GM19455 (cell line): ENCODE results near the gene PLB1.
"Not testable (repeated sequence)": the region's sequence is repeated elsewhere in the genome, so short reads cannot be mapped to it uniquely, and the experiment has no call there.

ENCODE experiments used
- ATAC-seq: cut with Tn5 transposase; IDR thresholded peaks from one replicate; pipeline ENCODE4 v1.9.1; 2021; ENCODE audit not compliant: unreplicated experiment

PLB1 gene

DNA sequence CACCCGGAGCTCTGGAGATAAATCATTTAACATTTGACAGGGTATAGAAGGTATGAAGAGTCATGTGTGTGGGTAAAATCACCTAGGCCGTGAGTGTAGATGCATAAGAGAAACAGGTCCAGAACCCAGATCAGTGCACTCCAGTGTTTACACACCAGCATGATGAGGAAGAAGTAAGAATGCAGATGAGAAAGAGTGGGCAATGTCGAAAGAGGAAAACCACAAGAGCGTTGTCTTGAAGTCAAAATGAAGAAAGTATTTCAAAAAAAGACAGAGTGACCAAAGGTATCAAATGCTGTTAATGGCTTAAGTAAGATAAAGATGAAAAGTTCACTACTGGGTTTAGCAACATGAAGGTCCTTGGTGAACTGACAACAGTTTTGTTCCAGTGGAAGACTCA is 32.0 kb upstream of the PLB1 start:
- ATAC-seq: no peak

DNA sequence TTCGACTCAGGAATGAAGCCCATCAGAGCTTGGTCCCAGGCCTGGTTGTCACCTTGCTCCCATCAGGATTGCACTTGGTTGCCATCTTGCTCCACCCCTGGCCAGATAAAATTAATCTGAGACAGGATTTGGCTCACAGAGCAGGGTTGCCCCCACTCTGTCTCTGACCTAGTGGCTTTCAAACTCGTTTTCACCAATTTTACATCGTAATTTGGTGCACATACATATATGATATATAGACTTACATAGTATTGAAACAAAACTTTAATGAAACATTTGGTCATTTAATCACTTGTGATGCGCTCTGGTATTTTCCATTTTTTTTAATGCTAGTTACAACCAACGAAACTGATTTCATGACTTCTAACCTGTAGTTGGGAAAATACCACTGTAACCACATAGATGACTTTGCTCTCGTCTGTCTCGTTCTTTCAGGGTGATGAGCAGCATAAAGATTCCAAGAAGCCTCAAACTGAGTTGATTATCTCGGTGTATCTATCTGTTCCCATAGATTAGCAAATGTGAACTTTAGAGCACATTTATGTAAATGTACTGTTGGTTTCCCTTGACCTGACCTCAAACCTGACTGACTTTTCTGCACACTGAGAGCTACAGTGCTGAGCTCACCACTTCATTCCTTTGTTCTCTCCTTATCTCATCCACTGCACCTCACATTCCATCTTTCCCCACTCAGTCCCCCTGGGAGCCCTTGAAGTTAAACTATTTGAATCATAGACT is 30.5 kb upstream of the PLB1 start:
- ATAC-seq: no peak

DNA sequence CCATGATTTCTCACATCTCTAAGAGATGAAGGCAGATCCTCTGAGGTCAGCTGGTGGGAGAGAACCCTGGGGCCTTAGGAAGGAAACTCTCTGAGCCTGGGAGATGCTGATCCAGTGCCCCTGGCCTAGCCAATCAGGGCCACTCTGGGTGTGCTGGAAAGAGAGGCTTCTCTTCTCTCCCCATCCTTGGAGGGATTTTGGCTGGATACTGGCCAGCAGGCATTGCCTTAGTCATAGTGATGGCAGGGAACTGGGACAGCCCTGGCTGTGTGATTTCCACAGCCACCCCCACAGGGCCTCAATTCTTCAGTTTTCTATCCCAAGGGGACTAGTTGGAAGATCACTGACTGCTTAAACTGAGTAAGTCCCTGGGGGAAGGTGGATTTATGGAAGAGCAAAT is 26.6 kb upstream of the PLB1 start:
- no peak for ATAC-seq

DNA sequence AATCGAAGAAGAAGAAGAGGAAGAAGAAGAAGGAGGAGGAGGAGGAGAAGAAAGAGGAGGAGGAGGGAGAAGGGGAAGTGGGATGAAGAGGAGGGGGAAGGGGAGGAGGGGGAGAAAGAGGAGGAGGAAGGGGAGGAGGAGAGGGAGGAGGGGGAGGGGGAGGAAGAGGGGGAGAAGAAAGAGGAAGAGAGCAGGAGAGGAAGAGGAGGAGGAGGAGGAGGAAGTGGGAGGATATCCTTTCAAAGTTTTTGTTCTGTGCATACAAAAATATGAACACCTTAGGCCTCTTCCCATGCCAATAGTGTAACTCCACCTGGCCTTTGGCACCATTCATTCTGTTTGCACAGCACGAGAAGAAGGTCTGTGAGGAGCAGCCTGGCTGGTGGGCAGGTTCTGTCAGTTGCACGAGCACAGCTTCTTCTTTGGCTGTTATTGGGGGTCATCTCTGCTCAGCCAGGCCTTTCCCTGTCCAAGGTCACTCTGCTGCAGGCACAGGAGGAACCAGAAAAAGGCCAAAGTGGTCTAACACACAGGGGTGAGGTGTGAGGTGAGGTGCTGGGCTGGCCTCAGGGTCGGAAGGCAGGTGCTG is 25.8 kb upstream of the PLB1 start:
- no peak for ATAC-seq

DNA sequence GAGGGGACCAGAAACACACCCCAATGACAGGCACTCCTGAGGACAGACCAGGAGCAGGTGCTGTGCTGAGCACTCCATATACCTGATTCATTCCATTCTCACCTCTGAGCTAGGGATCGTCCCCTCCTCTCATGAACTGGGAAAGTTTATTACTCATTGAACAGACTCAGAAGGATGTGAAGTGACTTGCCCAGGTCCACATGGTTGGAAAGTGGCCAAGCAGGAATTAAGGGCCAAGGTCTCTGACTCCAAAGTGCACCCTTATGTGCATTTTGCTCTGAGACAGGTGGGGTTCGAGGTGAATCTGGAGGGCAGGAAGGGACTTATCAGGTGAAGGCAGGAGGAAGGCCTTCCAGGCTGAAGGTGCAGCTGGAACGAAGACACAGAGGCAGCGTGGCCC is 25.1 kb upstream of the PLB1 start:
- no peak for ATAC-seq

DNA sequence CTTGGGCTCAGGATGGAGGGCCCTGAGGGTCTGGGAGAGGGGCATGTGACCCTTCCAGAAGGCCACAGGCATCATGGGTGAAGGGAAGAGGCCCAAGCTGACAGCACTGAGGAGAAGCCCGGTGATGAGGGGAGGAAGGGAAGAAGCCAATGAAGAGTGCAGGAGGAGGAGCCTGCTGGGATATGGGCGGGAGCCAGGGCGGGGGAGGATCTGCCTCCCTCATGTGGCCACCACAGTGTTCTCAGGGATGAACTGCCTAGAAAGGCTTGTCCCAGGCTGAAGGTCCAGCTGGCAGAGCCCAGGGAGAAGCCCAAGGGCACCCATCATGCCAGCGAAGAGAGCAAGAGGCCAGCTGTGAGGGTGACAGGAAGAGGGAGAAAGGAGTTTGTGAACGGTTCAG is 24.6 kb upstream of the PLB1 start:
- no peak for ATAC-seq

DNA sequence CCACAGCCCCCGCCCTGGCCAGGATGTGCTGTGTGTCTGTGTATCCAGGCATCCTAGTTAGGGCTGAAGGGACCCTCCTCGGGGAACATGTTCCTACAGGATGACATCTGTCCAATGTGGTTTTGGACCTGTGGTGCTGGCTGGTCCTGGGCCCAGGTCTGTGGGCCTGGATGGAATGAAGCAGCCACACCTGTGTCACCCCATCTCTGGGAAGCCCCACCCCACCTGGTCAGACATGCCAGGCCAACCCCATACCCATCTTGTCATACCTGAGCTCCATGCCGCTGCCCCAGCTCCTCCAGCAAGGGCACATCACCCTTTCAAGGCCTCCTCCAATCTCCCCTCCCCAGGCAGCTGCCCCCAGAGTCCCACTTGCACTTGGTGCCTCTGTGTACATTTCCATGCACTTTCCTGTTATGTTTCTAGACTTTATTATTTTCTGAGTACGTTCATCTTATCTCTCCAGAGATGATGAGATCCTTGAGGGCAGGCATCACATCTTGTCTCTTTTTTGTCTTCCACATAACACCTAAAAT is 24.1 kb upstream of the PLB1 start:
- no peak for ATAC-seq

DNA sequence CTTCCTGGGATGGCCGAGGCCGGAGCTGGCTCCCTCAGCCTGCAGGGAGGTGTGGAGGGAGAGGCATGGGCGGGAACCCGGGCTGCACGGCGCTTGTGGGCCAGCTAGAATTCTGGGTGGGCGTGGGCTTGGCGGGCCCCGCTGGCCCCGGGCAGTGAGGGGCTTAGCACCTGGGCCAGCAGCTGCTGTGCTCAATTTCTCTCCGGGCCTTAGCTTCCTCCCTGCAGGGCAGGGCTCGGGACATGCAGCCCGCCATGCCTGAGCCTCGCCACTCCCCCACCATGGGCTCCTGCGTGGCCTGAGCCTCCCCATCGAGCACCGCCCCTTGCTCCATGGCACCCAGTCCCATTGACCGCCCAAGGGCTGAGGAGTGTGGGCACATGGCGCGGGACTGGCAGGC is 23.2 kb upstream of the PLB1 start:
- not testable (repeated sequence) for ATAC-seq

DNA sequence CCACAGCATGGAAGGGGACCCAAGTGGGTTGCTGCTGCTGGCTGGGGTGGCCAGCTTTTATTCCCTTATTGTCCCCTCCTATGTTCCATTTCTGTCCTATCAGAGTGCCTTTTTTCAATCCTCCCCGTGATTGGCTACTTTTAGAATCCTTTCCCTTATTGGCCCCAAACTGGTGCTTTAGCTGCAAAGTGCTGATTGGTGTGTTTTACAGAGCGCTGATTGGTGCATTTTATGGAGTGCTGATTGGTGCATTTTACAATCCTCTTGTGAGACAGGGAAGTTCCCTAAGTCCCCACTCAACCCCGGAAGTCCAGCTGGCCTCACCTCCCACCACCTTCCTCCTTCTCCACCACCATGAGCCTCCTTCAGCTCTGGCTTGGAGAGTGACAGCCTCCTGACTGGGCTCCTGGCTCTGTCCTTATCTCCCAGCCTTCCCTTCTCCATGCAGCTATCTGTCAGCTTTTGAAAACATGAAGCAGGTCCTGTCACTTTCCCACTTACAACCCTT is 20.7 kb upstream of the PLB1 start:
- no peak for ATAC-seq

DNA sequence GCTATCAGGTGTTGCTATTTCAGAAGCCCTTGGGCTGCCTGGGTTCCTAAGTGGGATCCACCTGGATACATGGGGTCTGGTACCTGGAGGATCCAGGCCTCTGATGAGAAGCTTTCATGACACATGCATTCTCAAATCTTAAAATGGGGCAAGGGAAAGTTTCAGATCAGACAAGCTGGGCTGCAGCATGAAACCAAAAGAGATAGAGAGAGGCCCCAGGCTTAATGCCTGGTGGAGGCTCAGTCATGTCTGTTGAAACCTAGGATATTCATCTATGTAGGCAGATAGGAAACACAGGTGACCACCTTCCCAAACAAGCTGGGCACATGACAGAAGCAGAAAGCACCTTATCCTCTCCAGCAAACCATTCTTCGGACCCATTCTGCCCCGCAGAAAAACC is 18.8 kb upstream of the PLB1 start:
- no peak for ATAC-seq

DNA sequence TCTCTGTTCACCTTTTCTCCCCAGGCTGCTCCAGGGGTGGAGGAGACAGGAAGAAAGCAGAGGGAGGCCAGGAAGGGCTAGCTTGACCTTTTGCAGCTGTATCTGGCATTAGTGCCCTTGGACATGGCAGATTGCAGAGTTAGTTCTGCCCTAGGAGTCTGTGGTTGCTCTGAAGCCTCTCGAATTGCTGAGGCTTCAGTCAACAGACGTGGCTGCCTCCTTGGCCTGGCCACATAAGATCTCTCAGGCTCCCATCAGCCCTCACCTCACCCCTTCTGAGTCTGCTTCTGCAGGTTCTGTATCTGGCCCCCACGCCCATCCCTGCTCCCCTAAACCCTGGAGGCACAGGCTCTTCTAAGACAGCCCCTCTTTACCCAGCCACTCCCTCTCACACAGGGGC is 18.2 kb upstream of the PLB1 start:
- no peak for ATAC-seq

DNA sequence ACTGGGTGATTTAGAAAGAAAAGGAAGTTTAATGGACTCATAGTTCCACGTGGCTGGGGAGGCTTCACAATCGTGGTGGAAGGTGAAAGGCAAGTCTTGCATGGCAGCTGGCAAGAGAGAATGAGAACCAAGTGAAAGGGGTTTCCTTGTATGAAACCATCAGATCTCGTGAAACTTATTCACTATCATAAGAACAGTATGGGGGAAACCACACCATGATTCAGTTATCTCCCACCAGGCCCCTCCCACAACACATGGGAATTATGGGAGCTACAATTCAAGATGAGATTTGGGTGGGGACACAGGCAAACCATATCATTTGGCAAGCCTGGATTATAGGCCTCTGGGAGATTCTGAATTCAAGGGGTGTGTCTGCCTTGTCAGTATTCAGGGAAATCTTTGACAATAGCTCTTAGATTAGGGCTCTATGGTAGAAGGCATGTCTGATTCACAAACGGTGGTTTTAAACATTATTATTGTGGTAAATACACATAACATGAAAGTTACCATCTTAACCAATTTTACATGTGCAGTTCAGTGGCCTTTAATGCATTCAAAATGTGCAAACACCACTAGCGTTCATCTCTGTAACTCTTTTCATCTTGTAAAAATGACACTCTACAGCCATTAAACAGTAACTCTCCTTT is 15.3 kb upstream of the PLB1 start:
- ATAC-seq: no peak

DNA sequence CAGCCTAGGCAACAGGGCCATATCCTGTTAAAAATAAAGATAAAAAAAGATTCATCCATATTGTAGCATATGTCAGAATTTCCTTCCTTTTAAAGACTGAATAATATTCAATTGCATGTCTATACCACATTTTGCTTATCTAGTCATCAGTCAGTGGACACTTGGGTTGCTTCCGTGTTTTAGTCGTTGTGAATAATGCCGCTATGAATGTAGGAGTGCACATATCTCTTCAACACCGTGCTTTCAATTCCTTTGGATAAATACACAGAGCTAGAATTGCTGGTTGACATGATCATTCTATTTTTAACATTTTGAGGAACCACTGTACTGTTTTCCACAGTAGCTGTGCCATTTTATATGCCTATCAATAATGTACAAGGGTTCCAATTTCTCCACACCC is 14.0 kb upstream of the PLB1 start:
- no peak for ATAC-seq

DNA sequence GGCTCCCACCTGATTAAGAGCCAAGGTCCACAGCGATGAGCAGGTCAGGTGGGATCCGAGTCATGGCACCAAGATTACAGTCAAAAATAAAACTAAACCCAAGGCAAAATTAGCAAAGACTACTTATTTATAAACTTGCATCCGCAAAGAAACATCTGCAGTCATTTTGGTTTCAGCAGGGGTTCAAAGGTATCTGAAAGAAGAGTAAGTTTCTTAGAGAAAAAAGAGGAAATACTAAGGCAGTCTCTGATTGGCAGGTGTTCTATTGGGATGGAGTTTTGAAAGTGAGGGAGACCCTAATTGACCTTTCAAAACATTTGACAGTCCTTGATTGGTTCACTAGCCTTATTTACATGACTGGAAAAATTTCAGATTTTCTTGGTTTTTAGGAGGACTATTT is 11.0 kb upstream of the PLB1 start:
- no peak for ATAC-seq

DNA sequence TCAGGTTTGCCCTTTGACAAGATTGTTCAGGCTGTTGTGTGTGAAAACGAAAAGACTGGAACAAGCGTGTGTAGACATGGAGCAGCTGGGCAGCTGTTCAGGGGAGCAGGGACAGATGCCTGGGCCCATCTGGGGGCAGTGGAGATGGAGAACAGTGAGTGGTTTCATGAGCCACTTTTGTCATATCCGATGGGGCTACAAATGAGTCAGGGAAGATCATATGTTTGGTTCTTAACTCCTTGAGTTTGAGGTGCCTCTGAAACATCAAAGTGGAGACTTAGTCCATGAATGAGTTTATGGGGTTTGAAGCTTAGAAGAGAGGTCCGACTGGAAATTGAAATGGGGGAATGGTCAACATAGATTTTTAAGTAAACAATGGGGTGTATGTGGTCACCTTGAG is 9.3 kb upstream of the PLB1 start:
- no peak for ATAC-seq

DNA sequence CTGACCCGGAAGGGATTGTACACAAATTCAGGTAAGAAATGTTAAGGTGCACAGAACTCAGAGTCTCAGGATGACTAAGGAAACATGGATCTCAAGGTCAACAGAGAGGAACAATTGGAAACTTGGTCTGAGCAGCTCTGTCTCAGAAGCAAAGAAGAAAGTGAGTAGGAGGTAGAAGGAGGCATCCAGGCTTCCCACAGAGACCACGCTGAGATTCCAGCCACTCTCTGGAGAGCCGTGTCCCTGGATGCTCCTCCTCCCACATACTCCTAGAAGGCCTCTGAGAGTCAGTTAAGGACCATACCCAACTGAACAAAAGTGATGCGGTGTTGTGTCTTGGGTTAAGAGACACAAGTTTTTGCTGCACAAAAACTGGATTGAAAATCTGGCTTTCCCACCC is 8.6 kb upstream of the PLB1 start:
- no peak for ATAC-seq

DNA sequence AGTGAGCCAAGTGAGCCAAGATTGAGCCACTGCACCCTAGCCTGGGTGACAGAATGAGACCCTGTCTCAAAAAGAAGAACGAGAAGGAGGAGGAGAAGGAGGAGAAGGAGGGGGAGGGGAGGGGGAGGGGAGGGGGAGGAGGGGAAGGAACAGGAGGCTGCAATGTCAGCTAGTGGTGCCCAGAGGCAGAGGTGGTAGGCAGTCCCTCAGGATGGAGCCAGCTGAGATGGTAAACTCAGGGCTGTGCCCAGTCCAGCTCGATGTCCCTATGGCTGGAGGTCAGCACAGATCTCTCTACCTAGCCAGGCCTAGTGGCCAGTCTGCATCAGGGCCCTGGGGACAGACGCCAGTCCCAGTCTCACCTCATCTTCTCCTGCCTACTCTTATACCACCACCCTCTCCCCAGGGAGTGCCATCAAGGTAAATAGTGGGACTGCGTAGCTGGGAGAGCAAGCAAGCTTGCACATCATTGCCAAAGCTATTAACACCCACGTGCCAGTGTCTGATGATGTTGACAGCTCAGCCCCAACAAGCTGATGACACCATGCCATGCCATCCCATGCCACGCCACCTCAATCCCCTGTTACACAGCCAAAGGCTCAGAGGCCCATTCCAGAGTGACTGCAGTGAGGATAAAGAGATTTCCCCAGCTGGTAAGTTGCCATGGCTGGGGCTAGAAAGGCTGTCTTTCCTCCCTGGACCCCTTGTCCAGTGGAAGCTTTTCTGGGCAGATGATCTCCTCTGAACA is 7.6 kb upstream of the PLB1 start:
- ATAC-seq: no peak

DNA sequence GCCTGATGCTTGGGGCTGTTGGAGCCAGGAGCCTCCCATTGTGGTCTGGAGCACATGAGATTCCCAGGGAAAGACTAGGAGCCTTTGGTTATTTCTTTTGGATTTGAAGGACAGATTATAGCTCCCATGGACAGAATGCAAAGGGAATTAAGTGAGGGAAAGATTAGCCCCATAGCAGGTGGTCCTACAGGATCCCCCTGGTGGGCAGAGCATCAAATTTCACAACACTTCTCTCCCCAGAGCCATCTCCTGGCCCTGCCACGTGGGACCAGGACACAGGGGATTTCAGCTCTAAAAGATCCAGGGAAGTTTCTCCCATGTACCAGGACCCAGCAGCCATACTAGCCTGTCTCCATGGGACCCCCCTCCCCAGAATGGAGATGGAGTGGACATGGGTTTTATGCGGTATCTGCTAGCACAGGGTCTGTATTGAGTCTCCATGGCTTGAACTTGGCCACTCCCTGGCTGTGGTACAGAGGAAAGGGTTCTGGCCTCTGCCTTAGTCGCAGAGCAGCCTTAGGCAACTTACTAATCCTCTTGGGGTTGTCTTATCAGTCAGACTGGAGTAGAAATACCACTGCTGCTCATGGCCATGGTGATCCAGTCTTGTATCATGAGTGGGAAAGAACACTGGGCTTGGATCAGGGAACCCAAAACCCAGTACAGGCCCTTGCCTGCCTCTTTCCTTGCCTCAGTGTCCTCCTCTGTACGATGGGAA is 6.8 kb upstream of the PLB1 start:
- no peak for ATAC-seq

DNA sequence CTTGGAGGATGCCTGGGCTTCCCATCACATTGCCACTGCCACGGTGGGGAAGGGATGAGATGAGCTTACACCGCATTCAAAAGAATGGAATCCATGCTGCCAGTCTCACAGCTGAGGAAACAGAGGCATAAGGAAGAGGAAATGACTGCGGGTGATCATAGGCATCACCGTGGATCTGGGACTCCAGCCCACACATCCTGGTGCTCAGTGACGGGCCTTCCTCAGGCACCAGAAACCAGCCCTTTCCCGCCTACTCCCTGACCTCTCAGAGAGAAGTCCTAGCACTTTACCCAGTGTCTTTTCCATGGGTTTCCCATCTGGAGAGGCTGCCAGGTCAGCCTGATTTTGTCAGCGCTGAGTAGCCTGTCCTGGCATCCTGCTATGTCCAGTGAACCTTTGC is 5.3 kb upstream of the PLB1 start:
- no peak for ATAC-seq

DNA sequence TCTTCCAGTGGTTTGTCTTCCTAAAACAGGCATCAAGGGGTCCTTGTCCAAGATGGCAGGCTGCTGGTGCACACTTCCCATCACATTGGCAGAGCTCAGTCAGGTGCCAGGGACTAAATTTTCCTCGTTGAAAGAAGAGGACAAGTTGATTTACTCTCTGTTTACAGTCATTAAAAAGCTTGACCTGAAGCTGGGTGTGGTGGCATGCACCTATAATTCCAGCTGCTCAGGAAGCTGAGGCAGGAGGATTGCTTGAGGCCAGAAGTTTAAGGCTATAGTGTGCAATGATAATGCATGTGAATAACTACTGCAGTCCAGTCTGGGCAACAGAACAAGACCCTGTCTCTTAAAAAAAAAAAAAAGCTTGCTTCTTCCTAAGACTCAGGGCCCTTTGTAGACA is 3.6 kb upstream of the PLB1 start:
- ATAC-seq: no peak

DNA sequence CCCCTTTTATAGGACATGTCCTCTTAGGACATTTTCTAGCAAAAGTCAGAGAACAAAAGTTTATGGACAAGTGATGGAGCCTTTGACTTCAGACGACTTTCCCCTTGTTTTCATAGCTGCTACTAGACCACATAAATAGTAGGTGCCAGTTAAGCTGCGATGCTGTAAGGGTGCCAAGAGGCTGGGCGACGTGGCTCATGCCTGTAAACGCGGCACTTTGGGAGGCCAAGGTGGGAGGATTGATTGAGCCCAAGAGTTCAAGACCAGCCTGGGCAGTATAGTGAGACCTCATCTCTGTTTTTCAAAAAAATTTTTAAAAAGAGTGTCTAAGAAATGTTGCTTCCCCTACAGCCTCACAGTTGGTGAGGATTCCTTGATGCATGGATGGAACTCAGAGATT is 2.2 kb upstream of the PLB1 start:
- ATAC-seq: no peak
